ENCODE measurements around the gene CERS6.

DNA sequence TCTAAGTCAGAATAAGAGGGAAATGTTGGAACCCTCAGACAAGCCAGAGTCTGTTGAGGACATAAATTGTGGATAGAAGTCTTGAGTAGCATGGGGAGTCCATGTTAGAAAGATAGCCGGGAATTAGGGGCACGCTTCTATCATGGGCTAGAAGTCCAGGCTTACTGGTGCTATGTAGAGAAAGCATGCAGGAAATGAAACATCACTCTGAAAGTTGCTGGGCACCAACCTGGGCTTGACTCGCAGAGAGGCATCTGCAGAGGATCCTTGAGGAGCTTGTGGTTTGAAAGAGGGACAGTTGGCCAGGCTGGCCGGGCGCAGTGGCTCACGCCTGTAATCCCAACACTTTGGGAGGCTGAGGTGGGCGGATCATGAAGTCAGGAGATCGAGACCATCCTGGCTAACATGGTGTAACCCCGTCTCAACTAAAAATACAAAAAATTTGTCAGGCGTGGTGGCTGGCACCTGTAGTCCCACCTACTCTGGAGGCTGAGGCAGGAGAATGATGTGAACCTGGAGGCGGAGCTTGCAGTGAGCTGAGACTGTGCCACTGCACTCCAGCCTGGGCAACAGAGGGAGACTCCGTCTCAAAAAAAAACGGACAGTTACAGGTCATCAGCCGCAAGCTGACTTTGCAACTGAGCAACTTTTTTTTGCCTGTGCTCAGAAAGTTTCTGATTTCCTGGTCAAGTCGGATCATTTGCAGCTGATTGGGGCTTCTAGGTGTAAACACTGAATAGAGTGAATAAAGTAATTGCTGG, 24.9 kb downstream of the CERS6 start:
- no peak for TF ChIP-seq CTCF (IDR thresholded peaks at IDR 0.05)
- TF ChIP-seq POLR2A (IDR thresholded peaks at IDR 0.05) = no peak
